Lower leg skin (tissue), 4 donors: ENCODE measurements around the gene DIP2A. TPM values are rescaled to one million over a fixed set of nuclear protein-coding genes. Genes with fewer than 3 reads are reported as not detected.

Experiments used
- DNase-seq, 2 donors: peaks; one replicate each; pipeline ENCODE4 v3.0.0-alpha.2; 2019; ENCODE audit warnings: low spot score in 2 of 2
- H3K4me3 ChIP-seq: fragments of 200-600 bp; sonication (generic); 2 replicates; pipeline ENCODE4 v1.5.1; 2017; ENCODE audit warnings: mild to moderate bottlenecking, low read depth; ENCODE audit not compliant: poor library complexity, severe bottlenecking
- POLR2A ChIP-seq, 2 donors: fragments of 450-650 bp; IDR thresholded peaks; one replicate each; pipeline ENCODE4 v1.6.1; 2016 to 2017; ENCODE audit warnings: antibody characterized with exemption in 2 of 2, mild to moderate bottlenecking in 1 of 2, moderate library complexity in 1 of 2
- WGBS, 2 donors: methylation state at CpG; one replicate each; pipeline ENCODE4 v1.1.5; 2018; 5-methylcytosine and 5-hydroxymethylcytosine counted together
- intact Hi-C: fragments of 100-400 bp; cut with DNase I; formaldehyde crosslinking; loops from one replicate; pipeline ENCODE4 v1.15.0; 2023; ENCODE audit warnings: low total_unique reads
- total RNA-seq, 4 donors: library from RNA; depleted of rRNA; stranded (reverse); fragments of >200 nt; gene quantifications; one replicate each; pipeline ENCODE4 v1.1.0, GENCODE V29; 2016
- TF ChIP-seq, protein P1 (sequence below), 3 donors: fragments of 450-650 bp; IDR thresholded peaks; one replicate each; pipeline ENCODE4 v1.5.1; 2016; ENCODE audit warnings: antibody characterized with exemption in 3 of 3, mild to moderate bottlenecking in 3 of 3, moderate library complexity in 2 of 3

Gene DIP2A, protein sequence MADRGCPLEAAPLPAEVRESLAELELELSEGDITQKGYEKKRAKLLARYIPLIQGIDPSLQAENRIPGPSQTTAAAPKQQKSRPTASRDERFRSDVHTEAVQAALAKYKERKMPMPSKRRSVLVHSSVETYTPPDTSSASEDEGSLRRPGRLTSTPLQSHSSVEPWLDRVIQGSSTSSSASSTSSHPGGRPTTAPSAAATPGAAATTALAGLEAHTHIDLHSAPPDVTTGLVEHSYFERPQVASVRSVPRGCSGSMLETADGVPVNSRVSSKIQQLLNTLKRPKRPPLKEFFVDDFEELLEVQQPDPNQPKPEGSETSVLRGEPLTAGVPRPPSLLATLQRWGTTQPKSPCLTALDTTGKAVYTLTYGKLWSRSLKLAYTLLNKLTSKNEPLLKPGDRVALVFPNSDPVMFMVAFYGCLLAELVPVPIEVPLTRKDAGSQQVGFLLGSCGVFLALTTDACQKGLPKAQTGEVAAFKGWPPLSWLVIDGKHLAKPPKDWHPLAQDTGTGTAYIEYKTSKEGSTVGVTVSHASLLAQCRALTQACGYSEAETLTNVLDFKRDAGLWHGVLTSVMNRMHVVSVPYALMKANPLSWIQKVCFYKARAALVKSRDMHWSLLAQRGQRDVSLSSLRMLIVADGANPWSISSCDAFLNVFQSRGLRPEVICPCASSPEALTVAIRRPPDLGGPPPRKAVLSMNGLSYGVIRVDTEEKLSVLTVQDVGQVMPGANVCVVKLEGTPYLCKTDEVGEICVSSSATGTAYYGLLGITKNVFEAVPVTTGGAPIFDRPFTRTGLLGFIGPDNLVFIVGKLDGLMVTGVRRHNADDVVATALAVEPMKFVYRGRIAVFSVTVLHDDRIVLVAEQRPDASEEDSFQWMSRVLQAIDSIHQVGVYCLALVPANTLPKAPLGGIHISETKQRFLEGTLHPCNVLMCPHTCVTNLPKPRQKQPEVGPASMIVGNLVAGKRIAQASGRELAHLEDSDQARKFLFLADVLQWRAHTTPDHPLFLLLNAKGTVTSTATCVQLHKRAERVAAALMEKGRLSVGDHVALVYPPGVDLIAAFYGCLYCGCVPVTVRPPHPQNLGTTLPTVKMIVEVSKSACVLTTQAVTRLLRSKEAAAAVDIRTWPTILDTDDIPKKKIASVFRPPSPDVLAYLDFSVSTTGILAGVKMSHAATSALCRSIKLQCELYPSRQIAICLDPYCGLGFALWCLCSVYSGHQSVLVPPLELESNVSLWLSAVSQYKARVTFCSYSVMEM (N-terminal part only)
- total RNA-seq = 10 to 100 TPM; 37.3 to 77.8 (median 38.5) TPM

DNA sequence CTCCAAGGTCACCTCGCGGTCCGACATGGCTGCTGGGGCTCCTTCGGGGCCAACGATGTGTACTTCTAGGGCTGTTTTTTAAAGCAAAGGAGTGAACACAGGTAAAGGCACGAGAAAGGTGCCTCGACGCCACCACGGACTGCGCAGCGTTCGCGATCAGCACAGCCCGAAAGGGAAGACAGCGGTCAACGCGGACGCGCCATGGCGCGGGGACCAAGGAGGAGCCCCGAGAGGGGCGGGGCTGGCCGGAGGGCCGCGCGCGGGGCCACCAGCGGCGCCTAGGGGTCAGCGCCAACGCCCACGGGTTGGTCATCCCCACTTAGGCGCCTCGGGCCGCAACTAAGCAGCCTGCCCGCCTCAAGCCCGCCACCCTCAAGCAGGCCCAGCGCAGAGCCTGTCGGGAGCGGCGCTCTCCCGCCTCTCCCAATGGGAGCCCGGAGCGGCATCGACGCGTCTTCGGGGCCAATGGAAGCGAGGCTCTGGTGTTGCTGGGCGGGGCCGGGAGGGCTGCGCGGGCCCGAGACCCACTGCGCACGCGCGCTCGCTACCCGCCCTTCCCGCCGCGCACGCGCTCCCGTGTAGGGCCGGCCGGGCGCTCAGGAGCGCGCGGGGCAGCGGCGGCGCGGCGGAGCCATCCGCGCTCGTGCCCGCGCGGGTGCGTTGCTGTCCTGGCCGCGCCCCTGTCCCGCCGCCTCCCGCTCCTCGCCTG is at the start of gene DIP2A:
Gene DIP2A, plus strand, starts transcription at position 577 of the 709 bp plus-strand sequence. CDS start 241 bp downstream, outside the sequence.
- TF ChIP-seq, protein P1, sequence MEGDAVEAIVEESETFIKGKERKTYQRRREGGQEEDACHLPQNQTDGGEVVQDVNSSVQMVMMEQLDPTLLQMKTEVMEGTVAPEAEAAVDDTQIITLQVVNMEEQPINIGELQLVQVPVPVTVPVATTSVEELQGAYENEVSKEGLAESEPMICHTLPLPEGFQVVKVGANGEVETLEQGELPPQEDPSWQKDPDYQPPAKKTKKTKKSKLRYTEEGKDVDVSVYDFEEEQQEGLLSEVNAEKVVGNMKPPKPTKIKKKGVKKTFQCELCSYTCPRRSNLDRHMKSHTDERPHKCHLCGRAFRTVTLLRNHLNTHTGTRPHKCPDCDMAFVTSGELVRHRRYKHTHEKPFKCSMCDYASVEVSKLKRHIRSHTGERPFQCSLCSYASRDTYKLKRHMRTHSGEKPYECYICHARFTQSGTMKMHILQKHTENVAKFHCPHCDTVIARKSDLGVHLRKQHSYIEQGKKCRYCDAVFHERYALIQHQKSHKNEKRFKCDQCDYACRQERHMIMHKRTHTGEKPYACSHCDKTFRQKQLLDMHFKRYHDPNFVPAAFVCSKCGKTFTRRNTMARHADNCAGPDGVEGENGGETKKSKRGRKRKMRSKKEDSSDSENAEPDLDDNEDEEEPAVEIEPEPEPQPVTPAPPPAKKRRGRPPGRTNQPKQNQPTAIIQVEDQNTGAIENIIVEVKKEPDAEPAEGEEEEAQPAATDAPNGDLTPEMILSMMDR (IDR thresholded peaks at IDR 0.05) = no peak
- no peak for TF ChIP-seq POLR2A (IDR thresholded peaks at IDR 0.05)
- DNase-seq = peak; percentile 91 to 98
- intact Hi-C loops = no loop called here
- WGBS, 2 donors = 0 to 1% methylated on average over 42 to 82 of the region's 91 CpGs
- H3K4me3 ChIP-seq = peak within 1 kb of the TSS; percentile 88

DNA sequence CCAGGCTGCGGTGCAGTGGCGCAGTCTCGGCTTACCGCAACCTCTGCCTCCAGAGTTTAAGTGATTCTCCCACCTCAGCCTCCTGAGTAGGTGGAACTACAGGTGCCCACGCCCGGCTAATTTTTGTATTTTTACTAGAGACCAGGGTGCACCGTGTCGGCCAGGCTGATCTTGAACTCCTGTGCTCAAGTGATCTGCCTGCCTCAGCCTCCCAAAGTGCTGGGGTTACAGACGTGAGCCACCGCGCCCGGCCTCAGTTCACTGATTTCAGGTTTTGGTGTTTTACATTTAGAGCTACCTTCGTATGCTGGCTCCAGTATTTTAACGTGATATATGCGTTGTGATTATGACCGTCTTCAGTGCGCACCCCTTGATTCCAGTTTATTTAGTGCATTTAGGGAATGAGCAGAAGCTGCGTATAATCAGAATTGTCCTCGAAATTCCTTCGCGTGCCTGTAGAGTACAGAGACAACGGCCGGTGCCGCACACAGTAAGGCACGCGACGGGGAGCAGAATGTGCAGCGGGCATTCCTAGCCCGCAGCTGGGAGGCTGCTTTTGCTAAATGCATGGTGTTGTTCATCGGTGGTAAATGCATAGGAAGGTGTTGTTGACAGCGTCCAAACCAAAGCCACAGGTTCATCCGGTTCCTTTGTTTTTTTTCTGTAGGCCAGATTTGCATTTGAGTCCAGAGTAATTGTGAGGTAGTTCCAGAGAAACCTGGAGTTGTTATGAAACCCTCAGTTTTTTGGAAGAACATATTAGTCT is 48.9 kb upstream of the DIP2A start:
- no peak overlapping the region for H3K4me3 ChIP-seq
- TF ChIP-seq, protein P1 (IDR thresholded peaks at IDR 0.05) = no peak
- TF ChIP-seq POLR2A (IDR thresholded peaks at IDR 0.05) = no peak
- intact Hi-C loops = no loop called here
- no peak for DNase-seq
- WGBS, 2 donors = 90 to 94% methylated on average over 32 of the region's 32 CpGs

DNA sequence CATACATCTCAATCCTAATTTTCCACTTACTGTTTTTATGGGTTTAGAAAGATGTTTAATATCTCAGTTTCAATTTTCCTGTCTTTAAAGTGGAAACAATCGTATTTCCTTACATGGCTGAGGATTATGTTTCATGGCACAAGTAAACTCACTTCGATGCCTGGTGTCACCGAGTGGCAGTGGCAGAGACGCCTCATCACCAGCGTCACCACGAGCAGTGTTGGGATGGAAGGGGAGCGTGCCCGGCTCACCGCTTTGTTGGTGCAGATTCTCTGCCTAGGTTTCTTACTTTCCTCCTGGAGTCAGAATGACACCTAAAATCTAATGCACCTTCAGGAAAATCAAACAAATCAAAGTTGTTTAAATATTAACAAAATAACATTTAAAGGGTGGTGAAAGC is 48.2 kb upstream of the DIP2A start:
- TF ChIP-seq POLR2A (IDR thresholded peaks at IDR 0.05) = no peak
- TF ChIP-seq, protein P1 (IDR thresholded peaks at IDR 0.05) = no peak
- no peak overlapping the region for H3K4me3 ChIP-seq
- 95 to 99% methylated on average over 9 of the region's 9 CpGs for WGBS, 2 donors
- intact Hi-C loops = no loop called here
- DNase-seq = no peak

DNA sequence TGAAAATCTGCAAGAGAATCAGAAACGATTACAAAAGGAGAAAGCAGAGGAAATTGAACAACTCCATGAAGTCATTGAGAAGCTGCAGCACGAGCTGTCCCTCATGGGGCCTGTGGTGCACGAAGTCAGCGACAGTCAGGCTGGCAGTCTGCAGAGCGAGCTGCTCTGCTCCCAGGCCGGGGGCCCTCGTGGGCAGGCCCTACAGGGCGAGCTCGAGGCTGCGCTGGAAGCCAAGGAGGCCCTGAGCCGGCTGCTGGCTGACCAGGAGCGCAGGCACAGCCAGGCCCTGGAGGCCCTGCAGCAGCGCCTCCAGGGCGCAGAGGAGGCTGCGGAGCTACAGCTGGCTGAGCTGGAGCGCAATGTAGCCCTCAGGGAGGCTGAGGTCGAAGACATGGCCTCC is 47.5 kb upstream of the DIP2A start:
- TF ChIP-seq, protein P1 (IDR thresholded peaks at IDR 0.05) = no peak
- no peak for TF ChIP-seq POLR2A (IDR thresholded peaks at IDR 0.05)
- WGBS, 2 donors = 91 to 94% methylated on average over 17 of the region's 17 CpGs

More for the DNA sequence above, 47.5 kb upstream of the DIP2A start:
- H3K4me3 ChIP-seq = no peak overlapping the region
- no peak for DNase-seq
- intact Hi-C loops = no loop called here
